Stimulated activated CD8-positive, alpha-beta memory T cell treated with anti-CD3 and anti-CD28 coated beads, Interleukin-4, amount 100 ng/mL, for 48 hours (primary cell): ENCODE data around the gene CCDC88A.
"Not testable (repeated sequence)": the region's sequence is repeated elsewhere in the genome, so short reads cannot be mapped to it uniquely, and the experiment has no call there.

ENCODE experiments used
- DNase-seq: peaks from one replicate; pipeline ENCODE4 v3.0.0-alpha.2; 2020

CCDC88A gene

GRCh38 chr2:55420871-55421270 lies 1.2 kb upstream of the CCDC88A start:
- no peak for DNase-seq

- no peak for DNase-seq
Observed at GRCh38 chr2:55420439-55420725, 726 bp upstream of the CCDC88A start.

- DNase-seq: peak; percentile 48
Observed at GRCh38 chr2:55419233-55419678, 400 bp downstream of the CCDC88A start.

- DNase-seq: no peak
Observed at GRCh38 chr2:55418512-55419232, 984 bp downstream of the CCDC88A start.

- DNase-seq: no peak
Observed at GRCh38 chr2:55418072-55418471, 1.6 kb downstream of the CCDC88A start.

- no peak for DNase-seq
Observed at GRCh38 chr2:55416786-55417568, 2.7 kb downstream of the CCDC88A start.

GRCh38 chr2:55415300-55415699 lies 4.4 kb downstream of the CCDC88A start:
- DNase-seq: no peak

- no peak for DNase-seq
Observed at GRCh38 chr2:55408918-55409868, 10.5 kb downstream of the CCDC88A start.

GRCh38 chr2:55408098-55408882 lies 11.4 kb downstream of the CCDC88A start:
- no peak for DNase-seq

GRCh38 chr2:55405116-55405515 lies 14.5 kb downstream of the CCDC88A start:
- DNase-seq: no peak

GRCh38 chr2:55403256-55403998 lies 16.2 kb downstream of the CCDC88A start:
- no peak for DNase-seq

GRCh38 chr2:55401124-55401523 lies 18.5 kb downstream of the CCDC88A start:
- DNase-seq: no peak

- no peak for DNase-seq
Observed at GRCh38 chr2:55400332-55400731, 19.3 kb downstream of the CCDC88A start.

GRCh38 chr2:55399815-55400214 lies 19.8 kb downstream of the CCDC88A start:
- no peak for DNase-seq

GRCh38 chr2:55395724-55396605 lies 23.7 kb downstream of the CCDC88A start:
- DNase-seq: no peak

GRCh38 chr2:55391615-55392242 lies 27.9 kb downstream of the CCDC88A start:
- DNase-seq: no peak

- no peak for DNase-seq
Observed at GRCh38 chr2:55391155-55391554, 28.5 kb downstream of the CCDC88A start.

- not testable (repeated sequence) for DNase-seq
Observed at GRCh38 chr2:55385516-55385915, 34.1 kb downstream of the CCDC88A start.

- no peak for DNase-seq
Observed at GRCh38 chr2:55384786-55385185, 34.9 kb downstream of the CCDC88A start.

- no peak for DNase-seq
Observed at GRCh38 chr2:55371376-55371775, 48.3 kb downstream of the CCDC88A start.
